ENCODE data around the gene DCLK3. TPM values are rescaled to one million over a fixed set of nuclear protein-coding genes. Genes with fewer than 3 reads are reported as not detected.

Gene DCLK3
- total and polyA plus RNA-seq, 2 donors (not counting 1 experiment from before 2014, with no cell fraction given), result not detected

GRCh38 chr3:36776436-36776835 is 12.1 kb upstream of the DCLK3 start:
- H4K20me1 ChIP-seq (ENCODE audit: control insufficient read depth, extremely low read depth, insufficient read depth, low read length), result no peaks in the 10 kb centered on the region
- no peaks in the 10 kb centered on the region for H3K36me3 ChIP-seq (ENCODE audit: control insufficient read depth, insufficient read depth, low read length)
- TF ChIP-seq EZH2 (IDR thresholded peaks at IDR 0.05; ENCODE audit: low read length, missing control alignments) (no peak), CTCF (conservative IDR thresholded peaks at IDR 0.05 in 1 of 2, IDR thresholded peaks at IDR 0.05 in 1 of 2; ENCODE audit: low read depth in 1 of 2, low read length in 2 of 2) (no peak)
- H3K9me3 ChIP-seq (ENCODE audit: control insufficient read depth, insufficient read depth, low read depth, low read length), result no peaks in the 10 kb centered on the region
- no peak overlapping the region for H3K4me2 ChIP-seq (ENCODE audit: extremely low read depth, insufficient read depth, low read length)
- H2AFZ ChIP-seq (ENCODE audit: low read length), result no peak overlapping the region
- H3K9ac ChIP-seq (ENCODE audit: insufficient read depth, low read length), result no peak overlapping the region
- H3K79me2 ChIP-seq (ENCODE audit: control insufficient read depth, insufficient read depth, low read length), result no peaks in the 10 kb centered on the region
- no peaks in the 10 kb centered on the region for H3K4me1 ChIP-seq (ENCODE audit: control insufficient read depth, extremely low read depth, insufficient read depth, low read length)
- no peak overlapping the region for H3K4me3 ChIP-seq (replicated peaks in 1 of 4; ENCODE audit: control extremely low read depth in 1 of 4, insufficient read depth in 1 of 4, low read depth in 3 of 4, low read length in 4 of 4)
- no peak overlapping the region for H3K27ac ChIP-seq (ENCODE audit: insufficient read depth, low read length)
- no peak for DNase-seq (ENCODE audit: low read depth in 2 of 2)
- no peaks in the 10 kb centered on the region for H3K27me3 ChIP-seq (ENCODE audit: control insufficient read depth, insufficient read depth, low read length)

GRCh38 chr3:36774052-36774451 is 9.7 kb upstream of the DCLK3 start:
- Histone ChIP-seq H3K4me2 (ENCODE audit: extremely low read depth, insufficient read depth, low read length) (no peak overlapping the region), H3K4me3 (replicated peaks in 1 of 4; ENCODE audit: control extremely low read depth in 1 of 4, insufficient read depth in 1 of 4, low read depth in 3 of 4, low read length in 4 of 4) (no peak overlapping the region), H3K36me3 (ENCODE audit: control insufficient read depth, insufficient read depth, low read length) (no peaks in the 10 kb centered on the region), H3K4me1 (ENCODE audit: control insufficient read depth, extremely low read depth, insufficient read depth, low read length) (no peaks in the 10 kb centered on the region), H2AFZ (ENCODE audit: low read length) (no peak overlapping the region), H3K9ac (ENCODE audit: insufficient read depth, low read length) (no peak overlapping the region), H3K27me3 (ENCODE audit: control insufficient read depth, insufficient read depth, low read length) (no peaks in the 10 kb centered on the region), H4K20me1 (ENCODE audit: control insufficient read depth, extremely low read depth, insufficient read depth, low read length) (no peaks in the 10 kb centered on the region), H3K79me2 (ENCODE audit: control insufficient read depth, insufficient read depth, low read length) (no peaks in the 10 kb centered on the region), H3K9me3 (ENCODE audit: control insufficient read depth, insufficient read depth, low read depth, low read length) (no peaks in the 10 kb centered on the region), H3K27ac (ENCODE audit: insufficient read depth, low read length) (no peak overlapping the region)
- peak; percentile 4 to 65 for DNase-seq (ENCODE audit: low read depth in 2 of 2)
- TF ChIP-seq CTCF (conservative IDR thresholded peaks at IDR 0.05 in 1 of 2, IDR thresholded peaks at IDR 0.05 in 1 of 2; ENCODE audit: low read depth in 1 of 2, low read length in 2 of 2), result no peak
- no peak for TF ChIP-seq EZH2 (IDR thresholded peaks at IDR 0.05; ENCODE audit: low read length, missing control alignments)

GRCh38 chr3:36771931-36772330 is 7.6 kb upstream of the DCLK3 start:
- Histone ChIP-seq H3K36me3 (ENCODE audit: control insufficient read depth, insufficient read depth, low read length) (no peaks in the 10 kb centered on the region), H3K79me2 (ENCODE audit: control insufficient read depth, insufficient read depth, low read length) (no peaks in the 10 kb centered on the region), H3K4me2 (ENCODE audit: extremely low read depth, insufficient read depth, low read length) (no peak overlapping the region), H2AFZ (ENCODE audit: low read length) (no peak overlapping the region), H3K27ac (ENCODE audit: insufficient read depth, low read length) (no peak overlapping the region), H4K20me1 (ENCODE audit: control insufficient read depth, extremely low read depth, insufficient read depth, low read length) (no peaks in the 10 kb centered on the region), H3K9ac (ENCODE audit: insufficient read depth, low read length) (no peak overlapping the region), H3K4me3 (replicated peaks in 1 of 4; ENCODE audit: control extremely low read depth in 1 of 4, insufficient read depth in 1 of 4, low read depth in 3 of 4, low read length in 4 of 4) (no peak overlapping the region), H3K9me3 (ENCODE audit: control insufficient read depth, insufficient read depth, low read depth, low read length) (no peaks in the 10 kb centered on the region), H3K27me3 (ENCODE audit: control insufficient read depth, insufficient read depth, low read length) (peaks cover 2% of the 10 kb centered on the region), H3K4me1 (ENCODE audit: control insufficient read depth, extremely low read depth, insufficient read depth, low read length) (no peaks in the 10 kb centered on the region)
- TF ChIP-seq CTCF (conservative IDR thresholded peaks at IDR 0.05 in 1 of 2, IDR thresholded peaks at IDR 0.05 in 1 of 2; ENCODE audit: low read depth in 1 of 2, low read length in 2 of 2) (no peak), EZH2 (IDR thresholded peaks at IDR 0.05; ENCODE audit: low read length, missing control alignments) (no peak)
- no peak for DNase-seq (ENCODE audit: low read depth in 2 of 2)

Measured in fibroblast of lung (primary cell).